ENCODE results near the gene APOL1. TPM values are rescaled to one million over a fixed set of nuclear protein-coding genes. Genes with fewer than 3 reads are reported as not detected.
"Not testable (repeated sequence)": the region's sequence is repeated elsewhere in the genome, so short reads cannot be mapped to it uniquely, and the experiment has no call there.

The APOL1 gene
- polyA plus RNA-seq, 1 experiment = 1.9 TPM

DNA sequence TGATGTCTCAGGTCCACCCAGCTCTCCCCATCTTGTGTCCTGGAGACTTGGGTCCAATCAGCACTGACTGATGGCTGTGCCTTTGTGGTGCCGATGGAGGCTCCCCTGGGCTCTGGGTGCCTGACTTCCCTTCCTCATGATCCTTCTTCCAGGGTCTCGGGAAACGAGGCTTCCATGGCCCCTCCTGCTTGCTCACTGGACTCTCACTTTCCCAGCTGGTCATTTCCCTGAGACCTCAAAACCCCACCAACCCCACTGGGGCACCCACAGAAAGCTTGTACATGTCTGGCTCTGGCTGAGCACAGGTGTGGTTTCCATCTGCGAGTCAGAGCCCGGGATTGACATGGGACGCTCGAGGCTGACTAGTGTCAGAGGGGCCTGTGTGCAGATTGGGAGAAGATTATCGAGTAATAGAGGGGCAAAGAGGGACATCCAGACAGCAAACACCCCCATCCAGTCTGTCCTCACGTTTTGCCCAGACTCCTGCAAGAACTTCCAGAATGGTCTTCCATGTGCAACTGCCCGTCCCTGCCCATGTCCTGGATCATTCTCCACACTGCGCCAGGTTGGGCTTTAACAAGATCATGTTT lies 15.1 kb downstream of the APOL1 start:
- TF ChIP-seq, protein P1, sequence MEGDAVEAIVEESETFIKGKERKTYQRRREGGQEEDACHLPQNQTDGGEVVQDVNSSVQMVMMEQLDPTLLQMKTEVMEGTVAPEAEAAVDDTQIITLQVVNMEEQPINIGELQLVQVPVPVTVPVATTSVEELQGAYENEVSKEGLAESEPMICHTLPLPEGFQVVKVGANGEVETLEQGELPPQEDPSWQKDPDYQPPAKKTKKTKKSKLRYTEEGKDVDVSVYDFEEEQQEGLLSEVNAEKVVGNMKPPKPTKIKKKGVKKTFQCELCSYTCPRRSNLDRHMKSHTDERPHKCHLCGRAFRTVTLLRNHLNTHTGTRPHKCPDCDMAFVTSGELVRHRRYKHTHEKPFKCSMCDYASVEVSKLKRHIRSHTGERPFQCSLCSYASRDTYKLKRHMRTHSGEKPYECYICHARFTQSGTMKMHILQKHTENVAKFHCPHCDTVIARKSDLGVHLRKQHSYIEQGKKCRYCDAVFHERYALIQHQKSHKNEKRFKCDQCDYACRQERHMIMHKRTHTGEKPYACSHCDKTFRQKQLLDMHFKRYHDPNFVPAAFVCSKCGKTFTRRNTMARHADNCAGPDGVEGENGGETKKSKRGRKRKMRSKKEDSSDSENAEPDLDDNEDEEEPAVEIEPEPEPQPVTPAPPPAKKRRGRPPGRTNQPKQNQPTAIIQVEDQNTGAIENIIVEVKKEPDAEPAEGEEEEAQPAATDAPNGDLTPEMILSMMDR (IDR thresholded peaks at IDR 0.05; ENCODE audit: insufficient read depth, low read depth, low read length) = no peak
- DNase-seq (ENCODE audit: low read depth) = no peak
- Histone ChIP-seq H3K27me3 (ENCODE audit: control insufficient read depth, insufficient read depth, low read length) (no peaks in the 10 kb centered on the region), H3K36me3 (ENCODE audit: control insufficient read depth, insufficient read depth, low read length) (no peaks in the 10 kb centered on the region), H3K4me3 (ENCODE audit: low read depth, low read length) (no peak overlapping the region)
- POLR2A ChIA-PET = no interaction called here
- CTCF ChIA-PET = interaction anchor here (1.6 kb wide), 1 partner anchor 10 kb away, joined by 4 read pairs; no protein-coding TSS in a partner anchor

DNA sequence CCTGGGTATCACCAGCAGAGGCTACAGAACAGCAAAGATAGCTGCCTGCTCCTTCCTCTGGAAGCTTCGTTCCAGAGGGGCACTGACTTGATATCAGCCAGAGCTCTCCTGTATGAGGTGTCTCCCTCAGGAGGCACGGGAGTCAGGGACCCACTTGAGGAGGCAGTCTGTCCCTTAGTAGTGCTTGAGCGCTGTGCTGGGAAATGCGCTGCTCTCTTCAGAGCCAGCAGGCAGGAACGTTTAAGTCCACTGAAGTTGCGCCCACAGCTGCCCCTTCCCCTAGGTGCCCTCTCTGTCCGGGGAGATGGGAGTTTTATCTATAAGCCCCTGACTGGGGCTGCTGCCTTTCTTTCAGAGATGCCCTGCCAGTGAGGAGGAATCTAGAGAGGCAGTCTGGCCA lies 18.3 kb downstream of the APOL1 start:
- H3K27me3 ChIP-seq (ENCODE audit: control insufficient read depth, insufficient read depth, low read length); CTCF ChIA-PET; DNase-seq (ENCODE audit: low read depth); H3K36me3 ChIP-seq (ENCODE audit: control insufficient read depth, insufficient read depth, low read length); H3K4me3 ChIP-seq (ENCODE audit: low read depth, low read length); POLR2A ChIA-PET: not testable (repeated sequence)

DNA sequence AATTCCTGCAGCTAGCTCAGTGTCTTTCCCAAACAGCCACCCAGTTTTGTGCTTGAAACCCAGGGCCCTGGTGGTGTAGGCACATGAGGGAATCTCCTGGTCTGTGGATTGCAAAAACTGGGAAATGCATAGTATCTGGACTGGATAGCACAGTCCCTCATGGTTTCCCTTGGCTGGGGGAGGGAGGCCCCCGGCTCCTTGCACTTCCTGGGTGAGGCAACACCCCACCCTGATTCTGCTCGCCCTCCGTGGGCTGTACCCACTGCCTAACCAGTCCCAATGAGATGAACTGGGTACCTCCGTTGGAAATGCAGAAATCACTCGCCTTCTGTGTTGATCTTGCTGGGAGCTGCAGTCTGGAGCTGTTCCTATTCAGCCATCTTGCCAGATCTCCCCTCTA lies 19.0 kb downstream of the APOL1 start:
- H3K27me3 ChIP-seq (ENCODE audit: control insufficient read depth, insufficient read depth, low read length); POLR2A ChIA-PET; DNase-seq (ENCODE audit: low read depth); H3K4me3 ChIP-seq (ENCODE audit: low read depth, low read length); H3K36me3 ChIP-seq (ENCODE audit: control insufficient read depth, insufficient read depth, low read length): not testable (repeated sequence)
- CTCF ChIA-PET = interaction anchor here (0.7 kb wide), 1 partner anchor 31 kb away, joined by 3 read pairs; no protein-coding TSS in a partner anchor

DNA sequence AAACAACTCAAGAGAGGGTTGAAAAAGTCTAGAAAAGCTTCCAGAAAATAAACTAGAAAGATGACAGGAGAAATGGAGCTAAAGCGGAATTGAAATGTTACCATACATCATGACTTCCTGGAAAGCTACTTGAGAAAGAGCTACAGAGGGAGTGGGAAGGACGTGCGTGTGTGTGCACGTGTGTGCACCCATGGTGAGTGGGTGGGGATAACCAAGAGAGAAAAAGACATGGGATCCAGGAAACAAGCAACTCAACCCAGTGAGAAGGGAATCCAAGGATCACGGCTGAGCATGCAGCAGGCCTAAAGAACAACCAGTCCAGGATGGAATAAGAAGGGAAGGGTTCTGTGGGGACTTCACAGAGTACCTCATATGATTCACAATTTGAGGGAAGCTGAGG lies 21.6 kb downstream of the APOL1 start:
- Histone ChIP-seq H3K4me3 (ENCODE audit: low read depth, low read length) (no peak overlapping the region), H3K36me3 (ENCODE audit: control insufficient read depth, insufficient read depth, low read length) (peaks cover 2% of the 10 kb centered on the region; the same call in 1 of the 2 replicates), H3K27me3 (ENCODE audit: control insufficient read depth, insufficient read depth, low read length) (no peaks in the 10 kb centered on the region)
- TF ChIP-seq, protein P1 (IDR thresholded peaks at IDR 0.05; ENCODE audit: insufficient read depth, low read depth, low read length) = no peak
- POLR2A ChIA-PET = no interaction called here
- CTCF ChIA-PET = interaction anchor here (2.2 kb wide), 1 partner anchor 80 kb away, joined by 6 read pairs; no protein-coding TSS in a partner anchor
- no peak for DNase-seq (ENCODE audit: low read depth)

DNA sequence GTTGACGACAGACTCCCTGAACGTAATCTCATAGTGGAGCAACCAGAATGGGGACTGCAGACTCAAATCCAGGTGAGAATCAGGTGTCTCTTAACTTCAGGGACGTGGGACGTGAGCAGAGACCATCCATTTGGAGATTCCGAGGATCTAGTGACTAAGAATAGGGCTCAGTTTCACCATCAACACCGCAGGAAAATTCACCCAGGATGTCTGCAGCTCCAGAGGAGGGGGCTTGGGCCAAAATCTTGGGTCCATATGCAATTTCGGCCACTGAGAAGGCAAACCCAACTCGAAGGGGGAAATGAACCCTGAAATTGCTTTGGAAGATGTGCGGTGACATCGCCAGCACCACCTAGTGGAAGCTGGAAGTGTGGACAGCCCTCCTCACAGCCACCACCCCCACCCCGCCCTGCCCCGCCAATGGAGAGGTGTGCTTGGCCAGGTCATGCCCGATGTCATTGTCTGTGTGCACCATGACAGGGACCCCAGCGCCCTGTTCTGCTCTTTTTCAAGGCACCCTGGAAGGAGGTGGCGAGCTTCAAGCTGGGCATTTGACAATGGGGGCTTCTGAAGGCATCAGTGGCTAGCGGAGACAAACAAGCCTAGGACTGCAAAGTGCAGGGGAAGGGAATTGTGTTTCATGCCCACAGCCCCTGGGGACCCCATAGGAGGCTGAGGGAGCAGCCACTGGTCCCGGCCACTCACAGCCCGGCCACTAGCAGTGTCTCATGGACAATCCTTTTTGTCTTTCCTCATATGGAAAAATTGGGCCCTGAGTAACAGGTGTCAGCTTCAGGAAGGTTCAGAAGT lies 24.8 kb downstream of the APOL1 start:
- TF ChIP-seq, protein P1 (IDR thresholded peaks at IDR 0.05; ENCODE audit: insufficient read depth, low read depth, low read length) = peak; percentile 86
- peaks cover 21% of the 10 kb centered on the region for H3K36me3 ChIP-seq (ENCODE audit: control insufficient read depth, insufficient read depth, low read length)
- ChIA-PET POLR2A (interaction anchor here (0.6 kb wide), 1 partner anchor 242 kb away, joined by 3 read pairs; no protein-coding TSS in a partner anchor), CTCF (interaction anchor here (0.7 to 4.8 kb wide), 27 partner anchors 9 to 209 kb away, joined by 3 to 50 read pairs (median 5); partner anchors contain the start of genes APOL1 and APOL2)
- H3K4me3 ChIP-seq (ENCODE audit: low read depth, low read length) = no peak overlapping the region
- DNase-seq (ENCODE audit: low read depth) = no peak
- no peaks in the 10 kb centered on the region for H3K27me3 ChIP-seq (ENCODE audit: control insufficient read depth, insufficient read depth, low read length)

DNA sequence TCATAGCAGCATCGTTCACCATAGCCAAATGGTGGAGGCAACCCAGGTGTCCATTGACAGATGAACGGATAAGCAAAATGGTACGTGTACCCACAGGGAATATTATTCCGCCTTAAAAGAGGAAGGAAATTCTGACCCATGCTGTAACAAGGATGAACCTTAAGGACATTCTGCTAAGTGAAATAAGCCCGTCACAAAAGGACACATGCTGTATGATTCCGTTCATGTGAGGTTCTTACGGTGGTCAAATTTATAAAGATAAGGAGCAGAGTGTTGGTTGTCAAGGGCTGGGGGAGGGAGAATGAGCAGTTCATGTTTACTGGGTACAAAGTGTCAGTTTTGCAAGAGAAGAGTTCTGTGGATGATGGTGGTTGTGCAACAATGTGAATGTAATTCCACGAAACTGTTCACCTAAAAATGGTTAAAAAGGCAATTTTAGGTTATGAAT lies 26.3 kb downstream of the APOL1 start:
- peaks cover 31% of the 10 kb centered on the region for H3K36me3 ChIP-seq (ENCODE audit: control insufficient read depth, insufficient read depth, low read length)
- TF ChIP-seq, protein P1 (IDR thresholded peaks at IDR 0.05; ENCODE audit: insufficient read depth, low read depth, low read length) = no peak
- no peak for DNase-seq (ENCODE audit: low read depth)
- no peaks in the 10 kb centered on the region for H3K27me3 ChIP-seq (ENCODE audit: control insufficient read depth, insufficient read depth, low read length)
- ChIA-PET POLR2A (no interaction called here), CTCF (interaction anchor here (1.5 to 4.8 kb wide), 7 partner anchors 8 to 191 kb away, joined by 6 to 50 read pairs (median 16); partner anchors contain the start of gene APOL2)
- no peak overlapping the region for H3K4me3 ChIP-seq (ENCODE audit: low read depth, low read length)

All from BJ (cell line).